IMR-90 (cell line): ENCODE results near the gene GPR158.

ENCODE experiments used
- CEBPB ChIP-seq: IDR thresholded peaks from 2 replicates; pipeline ENCODE4 v1.6.1; 2012; ENCODE audit warnings: low read depth, low read length, improper control_type of control experiment
- FOS ChIP-seq: fragments of 150-350 bp; IDR thresholded peaks from 2 replicates; pipeline ENCODE4 v1.6.1; 2016; ENCODE audit warnings: low read depth, low read length
- POLR2A ChIP-seq: IDR thresholded peaks from 2 replicates; pipeline ENCODE4 v1.6.1; 2012; ENCODE audit warnings: mild to moderate bottlenecking, low read depth, low read length
- RAD21 ChIP-seq: IDR thresholded peaks from 2 replicates; pipeline ENCODE4 v1.6.1; 2012; ENCODE audit warnings: low read length, improper control_type of control experiment
- RCOR1 ChIP-seq: IDR thresholded peaks from 2 replicates; pipeline ENCODE4 v1.6.1; 2012; ENCODE audit warnings: mild to moderate bottlenecking, low read length, improper control_type of control experiment; ENCODE audit not compliant: insufficient replicate concordance
- RFX5 ChIP-seq: IDR thresholded peaks from 2 replicates; pipeline ENCODE4 v1.8.0; 2012; ENCODE audit warnings: low read depth, mild to moderate bottlenecking, low read length, moderate library complexity
- TF ChIP-seq, protein P1 (sequence below): conservative IDR thresholded peaks from 2 replicates; pipeline ENCODE4 v1.5.1; 2012; ENCODE audit warnings: mild to moderate bottlenecking, low read depth, low read length, improper control_type of control experiment
- TF ChIP-seq, protein P2 (sequence below): fragments of 150-350 bp; IDR thresholded peaks from 2 replicates; pipeline ENCODE4 v1.6.1; 2016; ENCODE audit warnings: low read depth, mild to moderate bottlenecking, low read length, moderate library complexity, borderline replicate concordance
- TF ChIP-seq, protein P3 (sequence below): fragments of 150-350 bp; IDR thresholded peaks from 2 replicates; pipeline ENCODE4 v1.6.1; 2017; ENCODE audit warnings: mild to moderate bottlenecking, antibody characterized with exemption, low read length, low read depth

DNA sequence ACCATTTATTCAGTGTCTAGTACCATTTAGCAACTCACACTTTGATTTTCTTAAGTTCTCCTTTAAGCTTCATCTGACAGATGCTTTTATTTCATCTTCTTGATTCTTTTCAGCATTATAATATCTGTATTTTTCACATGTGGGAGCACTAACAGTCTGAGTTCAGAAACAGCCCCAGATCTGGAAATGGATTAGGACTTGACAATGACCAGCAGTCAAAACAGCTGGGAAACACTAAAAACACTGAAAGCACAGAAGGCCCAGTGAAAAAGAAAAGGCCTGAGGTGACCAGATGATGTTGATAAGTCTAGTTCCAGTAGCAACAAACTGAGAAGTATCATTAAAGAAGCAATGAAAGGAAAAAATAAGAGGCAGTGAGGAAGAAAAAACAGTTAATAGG lies 454.5 kb downstream of the GPR158 start:
- TF ChIP-seq POLR2A: no peak
- TF ChIP-seq, protein P1, sequence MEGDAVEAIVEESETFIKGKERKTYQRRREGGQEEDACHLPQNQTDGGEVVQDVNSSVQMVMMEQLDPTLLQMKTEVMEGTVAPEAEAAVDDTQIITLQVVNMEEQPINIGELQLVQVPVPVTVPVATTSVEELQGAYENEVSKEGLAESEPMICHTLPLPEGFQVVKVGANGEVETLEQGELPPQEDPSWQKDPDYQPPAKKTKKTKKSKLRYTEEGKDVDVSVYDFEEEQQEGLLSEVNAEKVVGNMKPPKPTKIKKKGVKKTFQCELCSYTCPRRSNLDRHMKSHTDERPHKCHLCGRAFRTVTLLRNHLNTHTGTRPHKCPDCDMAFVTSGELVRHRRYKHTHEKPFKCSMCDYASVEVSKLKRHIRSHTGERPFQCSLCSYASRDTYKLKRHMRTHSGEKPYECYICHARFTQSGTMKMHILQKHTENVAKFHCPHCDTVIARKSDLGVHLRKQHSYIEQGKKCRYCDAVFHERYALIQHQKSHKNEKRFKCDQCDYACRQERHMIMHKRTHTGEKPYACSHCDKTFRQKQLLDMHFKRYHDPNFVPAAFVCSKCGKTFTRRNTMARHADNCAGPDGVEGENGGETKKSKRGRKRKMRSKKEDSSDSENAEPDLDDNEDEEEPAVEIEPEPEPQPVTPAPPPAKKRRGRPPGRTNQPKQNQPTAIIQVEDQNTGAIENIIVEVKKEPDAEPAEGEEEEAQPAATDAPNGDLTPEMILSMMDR: no peak
- TF ChIP-seq CEBPB: no peak
- TF ChIP-seq FOS: no peak
- no peak for TF ChIP-seq RFX5
- TF ChIP-seq, protein P2, sequence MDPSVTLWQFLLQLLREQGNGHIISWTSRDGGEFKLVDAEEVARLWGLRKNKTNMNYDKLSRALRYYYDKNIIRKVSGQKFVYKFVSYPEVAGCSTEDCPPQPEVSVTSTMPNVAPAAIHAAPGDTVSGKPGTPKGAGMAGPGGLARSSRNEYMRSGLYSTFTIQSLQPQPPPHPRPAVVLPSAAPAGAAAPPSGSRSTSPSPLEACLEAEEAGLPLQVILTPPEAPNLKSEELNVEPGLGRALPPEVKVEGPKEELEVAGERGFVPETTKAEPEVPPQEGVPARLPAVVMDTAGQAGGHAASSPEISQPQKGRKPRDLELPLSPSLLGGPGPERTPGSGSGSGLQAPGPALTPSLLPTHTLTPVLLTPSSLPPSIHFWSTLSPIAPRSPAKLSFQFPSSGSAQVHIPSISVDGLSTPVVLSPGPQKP: no peak
- no peak for TF ChIP-seq RCOR1
- no peak for TF ChIP-seq RAD21
- TF ChIP-seq, protein P3, sequence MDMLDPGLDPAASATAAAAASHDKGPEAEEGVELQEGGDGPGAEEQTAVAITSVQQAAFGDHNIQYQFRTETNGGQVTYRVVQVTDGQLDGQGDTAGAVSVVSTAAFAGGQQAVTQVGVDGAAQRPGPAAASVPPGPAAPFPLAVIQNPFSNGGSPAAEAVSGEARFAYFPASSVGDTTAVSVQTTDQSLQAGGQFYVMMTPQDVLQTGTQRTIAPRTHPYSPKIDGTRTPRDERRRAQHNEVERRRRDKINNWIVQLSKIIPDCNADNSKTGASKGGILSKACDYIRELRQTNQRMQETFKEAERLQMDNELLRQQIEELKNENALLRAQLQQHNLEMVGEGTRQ: no peak
